GM12872 (cell line): ENCODE measurements around the gene TFAM.

Source experiments
- CTCF ChIP-seq: IDR thresholded peaks from 3 replicates; pipeline ENCODE4 v1.5.1; 2011; ENCODE audit warnings: low read depth, mild to moderate bottlenecking, low read length, moderate library complexity; ENCODE audit not compliant: insufficient read depth

Gene TFAM

DNA sequence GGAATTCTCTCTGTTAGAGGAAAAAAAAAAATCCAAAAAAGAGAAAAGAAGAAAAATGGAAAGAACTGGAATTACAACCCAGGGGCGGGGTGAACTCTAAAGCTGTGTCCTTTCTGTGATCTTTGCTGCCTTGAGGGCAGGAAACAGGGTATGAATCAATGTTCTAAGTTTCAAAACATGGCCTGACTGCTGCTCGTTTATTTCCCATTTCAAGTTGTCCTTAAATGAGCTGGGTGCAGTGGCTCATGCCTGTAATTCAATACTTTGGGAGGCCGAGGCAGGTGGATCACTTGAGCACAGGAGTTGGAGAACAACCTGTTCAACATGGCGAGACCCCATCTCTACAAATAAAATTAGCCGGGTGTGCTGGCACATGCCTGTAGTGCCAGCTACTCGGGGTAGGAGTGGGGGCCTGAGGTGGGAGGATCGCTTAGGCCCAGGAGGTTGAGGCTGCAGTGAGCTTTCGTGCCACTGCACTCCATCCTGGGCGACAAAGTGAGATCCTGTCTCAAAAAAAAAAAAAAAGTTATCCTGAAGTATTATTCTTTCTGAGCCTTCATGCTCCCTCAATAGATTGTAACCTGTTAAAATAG is 24.7 kb upstream of the TFAM start:
- TF ChIP-seq CTCF: no peak

DNA sequence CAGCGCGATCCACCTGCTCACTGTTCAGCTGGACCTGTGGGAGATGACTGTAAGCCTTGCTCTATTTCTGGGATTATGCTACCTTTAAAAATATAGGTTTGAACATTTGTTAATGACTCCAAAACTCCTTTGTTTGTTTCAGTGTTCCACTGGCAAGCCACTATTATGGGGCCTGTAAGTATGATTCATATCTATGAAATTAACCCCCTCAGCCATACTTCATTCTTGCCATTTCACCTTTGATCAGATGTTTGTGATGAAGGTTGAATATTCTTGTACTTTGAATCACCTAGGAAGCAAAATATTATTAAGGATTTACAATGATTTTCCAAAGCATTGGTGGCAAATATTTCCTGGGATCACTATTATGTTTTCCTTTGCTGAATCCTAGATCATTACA is 23.9 kb upstream of the TFAM start:
- TF ChIP-seq CTCF: no peak

DNA sequence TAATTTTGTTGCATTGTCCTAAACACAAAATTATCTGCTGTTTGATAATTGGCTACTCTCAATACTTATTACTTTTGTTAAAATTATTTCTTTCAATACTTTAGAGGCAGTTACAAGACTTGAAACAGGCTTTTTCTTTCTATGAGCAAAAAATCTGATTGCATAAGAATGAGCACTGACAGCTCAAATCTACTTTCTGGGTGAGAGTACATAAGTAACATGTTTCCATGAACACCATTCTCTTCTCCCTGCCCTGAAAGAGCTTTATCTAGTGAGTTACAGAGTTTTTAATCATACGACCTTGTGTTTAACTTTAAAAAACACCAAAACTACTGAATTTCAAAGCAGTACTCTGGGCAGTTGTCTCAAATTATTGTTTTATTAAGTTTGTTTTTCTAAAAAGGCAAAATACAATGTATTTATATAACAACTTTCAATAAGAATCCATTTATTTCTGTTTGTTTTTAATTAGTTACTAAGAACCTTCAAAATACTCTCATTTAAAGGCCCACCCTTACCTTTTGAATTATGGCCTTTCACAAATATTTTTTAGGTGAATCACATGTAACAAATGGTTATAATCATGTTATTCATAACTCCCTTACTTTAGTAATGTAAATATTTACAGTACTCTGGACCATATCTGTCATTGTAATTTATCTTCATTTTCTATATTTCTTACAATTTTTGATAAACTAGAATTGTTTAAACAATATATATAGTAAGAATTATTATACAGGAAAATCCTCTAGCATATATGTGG is 23.0 kb upstream of the TFAM start:
- no peak for TF ChIP-seq CTCF

DNA sequence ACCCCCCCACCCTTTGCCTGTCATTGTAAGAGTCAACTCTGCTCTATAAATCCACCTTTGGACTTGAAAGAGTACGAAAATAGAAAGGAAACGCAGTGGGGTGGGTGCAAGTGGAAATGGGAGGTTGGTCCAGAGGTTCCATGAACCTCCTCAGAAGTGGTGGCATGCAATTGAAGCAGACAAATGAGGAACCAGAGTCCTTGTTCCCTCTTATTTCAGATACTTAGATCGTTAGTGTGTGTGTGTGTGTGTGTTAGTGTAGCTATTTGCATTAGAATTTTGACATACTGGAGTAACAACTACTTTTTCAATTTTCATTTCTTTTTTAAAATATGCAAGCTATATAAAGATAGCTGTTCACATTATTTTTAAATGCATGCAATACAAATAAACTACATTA is 18.1 kb upstream of the TFAM start:
- no peak for TF ChIP-seq CTCF

- no peak for TF ChIP-seq CTCF
Observed at GRCh38 chr10:58371473-58371872, 13.7 kb upstream of the TFAM start.

GRCh38 chr10:58372607-58373441 is 12.4 kb upstream of the TFAM start:
- no peak for TF ChIP-seq CTCF

GRCh38 chr10:58373442-58373827 is 11.8 kb upstream of the TFAM start:
- no peak for TF ChIP-seq CTCF
